NCI-H526 (cell line): ENCODE data around the gene PCDHGB5.
A peak's percentile ranks its signal among the peaks of the same experiment; 100 is the strongest.
"Not testable (repeated sequence)": the region's sequence is repeated elsewhere in the genome, so short reads cannot be mapped to it uniquely, and the experiment has no call there.

Experiments used
- DNase-seq, 2 experiments: peaks; one replicate each; lab custom pipeline; 2025; lab: John Stamatoyannopoulos, UW

The PCDHGB5 gene

GRCh38 chr5:141412854-141413539, 15.2 kb downstream of the PCDHGB5 start, which contains the start of gene PCDHGA10:
PCDHGA10 (plus strand) TSS chr5:141412987; CDS start chr5:141413176, 189 bp downstream.
- DNase-seq = peak in 1 of 2 experiments; percentile 83

- DNase-seq = no peak
These were observed 15.9 kb downstream of the PCDHGB5 start for GRCh38 chr5:141413540-141414069.

- not testable (repeated sequence) for DNase-seq
These were observed 17.0 kb downstream of the PCDHGB5 start for GRCh38 chr5:141414548-141415274.

- DNase-seq = not testable (repeated sequence)
These were observed 17.5 kb downstream of the PCDHGB5 start for GRCh38 chr5:141415275-141415618.

- DNase-seq = peak; percentile 29 to 79
These were observed 19.9 kb downstream of the PCDHGB5 start, which contains the start of gene PCDHGB7 for GRCh38 chr5:141417494-141418172. PCDHGB7 (plus strand) TSS chr5:141417677; CDS start chr5:141417860, 183 bp downstream.

DNA sequence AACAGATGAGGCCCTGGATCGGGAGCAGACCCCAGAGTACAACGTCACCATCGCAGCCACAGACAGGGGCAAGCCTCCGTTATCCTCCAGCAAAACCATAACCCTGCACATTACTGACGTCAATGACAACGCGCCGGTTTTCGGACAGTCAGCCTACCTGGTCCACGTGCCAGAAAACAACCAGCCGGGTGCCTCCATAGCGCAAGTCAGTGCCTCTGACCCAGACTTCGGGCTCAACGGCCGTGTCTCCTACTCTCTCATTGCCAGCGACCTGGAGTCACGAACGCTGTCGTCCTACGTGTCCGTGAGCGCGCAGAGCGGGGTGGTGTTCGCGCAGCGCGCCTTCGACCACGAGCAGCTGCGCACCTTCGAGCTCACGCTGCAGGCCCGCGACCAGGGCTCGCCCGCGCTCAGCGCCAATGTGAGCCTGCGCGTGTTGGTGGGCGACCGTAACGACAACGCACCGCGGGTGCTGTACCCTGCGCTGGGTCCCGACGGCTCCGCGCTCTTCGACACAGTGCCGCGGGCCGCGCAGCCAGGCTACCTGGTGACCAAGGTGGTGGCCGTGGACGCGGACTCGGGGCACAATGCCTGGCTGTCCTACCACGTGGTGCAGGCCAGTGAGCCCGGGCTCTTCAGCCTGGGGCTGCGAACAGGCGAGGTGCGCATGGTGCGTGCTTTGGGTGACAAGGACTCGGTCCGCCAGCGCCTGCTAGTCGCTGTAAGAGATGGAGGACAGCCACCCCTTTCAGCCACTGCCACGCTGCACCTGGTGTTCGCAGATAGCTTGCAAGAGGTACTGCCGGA, 21.5 kb downstream of the PCDHGB5 start:
- no peak for DNase-seq

GRCh38 chr5:141420855-141421488, 23.2 kb downstream of the PCDHGB5 start, which contains the start of gene PCDHGA11:
PCDHGA11 (plus strand) TSS chr5:141421051; CDS start chr5:141421228, 177 bp downstream.
- peak in 1 of 2 experiments; percentile 27 for DNase-seq

- no peak for DNase-seq
These were observed 23.7 kb downstream of the PCDHGB5 start for GRCh38 chr5:141421489-141421855.

- no peak for DNase-seq
These were observed 25.1 kb downstream of the PCDHGB5 start for GRCh38 chr5:141422742-141423291.

- DNase-seq = no peak
These were observed 30.2 kb downstream of the PCDHGB5 start for GRCh38 chr5:141427783-141428426.

DNA sequence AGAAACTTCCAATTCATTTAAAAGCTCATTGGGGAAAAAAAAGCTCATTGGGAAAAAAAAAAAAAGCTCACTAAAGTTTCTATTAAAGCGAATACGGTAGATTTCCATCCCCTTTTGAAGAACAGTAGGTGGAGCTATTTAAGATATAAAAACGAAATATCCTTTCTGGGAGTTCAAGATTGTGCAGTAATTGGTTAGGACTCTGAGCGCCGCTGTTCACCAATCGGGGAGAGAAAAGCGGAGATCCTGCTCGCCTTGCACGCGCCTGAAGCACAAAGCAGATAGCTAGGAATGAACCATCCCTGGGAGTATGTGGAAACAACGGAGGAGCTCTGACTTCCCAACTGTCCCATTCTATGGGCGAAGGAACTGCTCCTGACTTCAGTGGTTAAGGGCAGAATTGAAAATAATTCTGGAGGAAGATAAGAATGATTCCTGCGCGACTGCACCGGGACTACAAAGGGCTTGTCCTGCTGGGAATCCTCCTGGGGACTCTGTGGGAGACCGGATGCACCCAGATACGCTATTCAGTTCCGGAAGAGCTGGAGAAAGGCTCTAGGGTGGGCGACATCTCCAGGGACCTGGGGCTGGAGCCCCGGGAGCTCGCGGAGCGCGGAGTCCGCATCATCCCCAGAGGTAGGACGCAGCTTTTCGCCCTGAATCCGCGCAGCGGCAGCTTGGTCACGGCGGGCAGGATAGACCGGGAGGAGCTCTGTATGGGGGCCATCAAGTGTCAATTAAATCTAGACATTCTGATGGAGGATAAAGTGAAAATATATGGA, 32.8 kb downstream of the PCDHGB5 start, which contains the start of gene PCDHGA12:
TSS of gene PCDHGA12 (plus strand) at position 176 of the 782 bp plus-strand sequence. CDS start at position 429, 253 bp downstream.
- DNase-seq = peak; percentile 83 to 91

DNA sequence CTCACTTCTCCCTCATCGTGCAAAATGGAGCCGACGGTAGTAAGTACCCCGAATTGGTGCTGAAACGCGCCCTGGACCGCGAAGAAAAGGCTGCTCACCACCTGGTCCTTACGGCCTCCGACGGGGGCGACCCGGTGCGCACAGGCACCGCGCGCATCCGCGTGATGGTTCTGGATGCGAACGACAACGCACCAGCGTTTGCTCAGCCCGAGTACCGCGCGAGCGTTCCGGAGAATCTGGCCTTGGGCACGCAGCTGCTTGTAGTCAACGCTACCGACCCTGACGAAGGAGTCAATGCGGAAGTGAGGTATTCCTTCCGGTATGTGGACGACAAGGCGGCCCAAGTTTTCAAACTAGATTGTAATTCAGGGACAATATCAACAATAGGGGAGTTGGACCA, 33.5 kb downstream of the PCDHGB5 start:
- no peak for DNase-seq

DNA sequence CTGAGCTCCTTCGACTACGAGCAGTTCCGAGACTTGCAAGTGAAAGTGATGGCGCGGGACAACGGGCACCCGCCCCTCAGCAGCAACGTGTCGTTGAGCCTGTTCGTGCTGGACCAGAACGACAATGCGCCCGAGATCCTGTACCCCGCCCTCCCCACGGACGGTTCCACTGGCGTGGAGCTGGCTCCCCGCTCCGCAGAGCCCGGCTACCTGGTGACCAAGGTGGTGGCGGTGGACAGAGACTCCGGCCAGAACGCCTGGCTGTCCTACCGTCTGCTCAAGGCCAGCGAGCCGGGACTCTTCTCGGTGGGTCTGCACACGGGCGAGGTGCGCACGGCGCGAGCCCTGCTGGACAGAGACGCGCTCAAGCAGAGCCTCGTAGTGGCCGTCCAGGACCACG, 34.6 kb downstream of the PCDHGB5 start:
- not testable (repeated sequence) for DNase-seq

- not testable (repeated sequence) for DNase-seq
These were observed 35.0 kb downstream of the PCDHGB5 start for GRCh38 chr5:141432726-141433125.

- DNase-seq = no peak
These were observed 36.3 kb downstream of the PCDHGB5 start for GRCh38 chr5:141434006-141434405.

DNA sequence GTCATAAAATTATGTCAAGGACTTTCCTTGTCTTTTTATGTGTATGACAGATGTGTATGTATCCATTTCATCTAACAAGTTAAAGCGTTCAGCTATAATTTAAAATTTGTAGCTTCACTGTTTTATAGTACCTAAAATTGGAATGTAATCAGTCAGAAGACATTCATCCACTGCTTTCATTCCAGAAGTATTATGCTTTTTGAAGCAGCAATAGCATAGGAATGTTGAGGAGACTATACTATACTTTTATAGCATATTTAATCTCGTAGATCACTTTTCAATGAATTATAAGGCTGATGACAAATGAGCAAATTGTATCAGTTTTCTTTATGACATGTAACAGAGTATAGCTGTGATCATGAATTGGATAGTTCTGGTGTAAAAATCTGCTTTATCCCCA, 39.5 kb downstream of the PCDHGB5 start:
- DNase-seq = no peak

DNA sequence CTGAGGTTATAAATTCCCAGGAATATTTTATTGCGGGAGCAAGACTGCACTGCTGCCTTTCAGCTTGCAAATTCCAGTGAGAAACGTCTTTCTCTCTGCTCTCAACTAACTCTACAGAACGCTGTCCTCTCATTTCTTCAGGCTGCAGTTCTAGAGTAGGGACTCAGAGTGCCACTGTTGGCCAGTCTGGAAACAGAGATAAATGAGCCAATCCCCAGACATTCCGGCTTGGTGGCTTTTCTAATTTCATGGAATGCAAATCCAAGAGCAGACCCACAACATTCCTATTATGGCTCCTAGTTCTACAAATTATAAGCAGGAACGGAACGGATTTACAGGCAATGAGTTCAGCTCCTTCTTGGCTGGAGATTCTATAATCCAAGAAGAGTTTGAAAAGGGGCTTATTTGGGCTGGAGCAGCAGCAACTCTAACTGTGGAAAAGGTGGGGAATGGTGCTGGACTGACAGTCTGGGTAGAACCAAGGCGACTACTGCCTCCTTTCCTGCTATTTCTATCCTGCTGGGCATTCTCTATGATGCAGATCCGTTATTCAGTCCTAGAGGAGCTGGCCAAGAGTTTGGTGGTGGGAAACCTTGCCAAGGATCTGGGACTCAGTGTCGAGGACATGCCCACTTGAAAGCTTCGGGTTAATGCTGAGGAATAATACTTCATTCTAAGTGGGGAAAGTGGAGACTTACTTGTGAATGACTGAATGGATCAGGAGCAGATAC, 41.8 kb downstream of the PCDHGB5 start:
- peak; percentile 77 to 80 for DNase-seq

- DNase-seq = no peak
These were observed 42.6 kb downstream of the PCDHGB5 start for GRCh38 chr5:141440341-141440740.
